Peyer's patch (tissue), 4 donors: ENCODE data around the gene PBRM1. TPM values are rescaled to one million over a fixed set of nuclear protein-coding genes. Genes with fewer than 3 reads are reported as not detected.

ENCODE experiments used
- DNase-seq, 3 donors: peaks; one replicate each; pipeline ENCODE4 v3.0.0-alpha.2; 2017 to 2019
- H3K27ac ChIP-seq, 4 donors: fragments of 200-600 bp; sonication (generic); one replicate each; pipeline ENCODE4 v1.5.1; 2016 to 2019
- H3K27me3 ChIP-seq, 2 donors: fragments of 200-600 bp; sonication (generic); one replicate each; pipeline ENCODE4 v1.5.1; 2019
- H3K36me3 ChIP-seq, 3 donors: fragments of 200-600 bp; sonication (generic); one replicate each; pipeline ENCODE4 v1.5.1; 2016 to 2019
- H3K4me1 ChIP-seq, 4 donors: fragments of 200-600 bp; sonication (generic); one replicate each; pipeline ENCODE4 v1.5.1; 2016 to 2019
- H3K4me3 ChIP-seq, 4 donors: fragments of 200-600 bp; sonication (generic); 1 replicate in 3 of 4; 2 replicates in 1 of 4; pipeline ENCODE4 v1.5.1; 2016 to 2019; ENCODE audit warnings: mild to moderate bottlenecking in 1 of 4
- H3K9me3 ChIP-seq, 4 donors: fragments of 200-600 bp; sonication (generic); one replicate each; pipeline ENCODE4 v1.5.1; 2016 to 2019; ENCODE audit warnings: mild to moderate bottlenecking in 1 of 4
- CTCF ChIP-seq, 6 experiments: fragments of 450-650 bp in 4 of 6; fragments of 200-600 bp in 2 of 6; sonication (generic) in 1 of 6; IDR thresholded peaks; one replicate each; pipeline ENCODE4 v1.5.1; 2017 to 2019; ENCODE audit warnings: antibody characterized with exemption in 6 of 6, mild to moderate bottlenecking in 3 of 6, moderate library complexity in 1 of 6
- POLR2A ChIP-seq, 2 donors: fragments of 450-650 bp; IDR thresholded peaks; one replicate each; pipeline ENCODE4 v1.5.1; 2017; ENCODE audit warnings: antibody characterized with exemption in 2 of 2, mild to moderate bottlenecking in 2 of 2, moderate library complexity in 2 of 2
- total RNA-seq, 4 donors: library from RNA; depleted of rRNA; stranded (reverse); fragments of >200 nt; gene quantifications; one replicate each; pipeline ENCODE4 v1.1.0, GENCODE V29; 2016

PBRM1 gene
- total RNA-seq, 4 donors from 2014 or later: 68.1 to 120 (median 82.1) TPM

- Histone ChIP-seq H3K27me3 (no peaks in the 10 kb centered on the region), H3K36me3 (no peaks in the 10 kb centered on the region), H3K9me3 (no peaks in the 10 kb centered on the region), H3K4me3 (peak within 1 kb of the TSS; percentile 56 to 76 (median 73)), H3K4me1 (peaks cover 4 to 37% (median 19%) of the 10 kb centered on the region in 4 donors), H3K27ac (peak within 1 kb of the TSS; percentile 60 to 71 (median 64))
- TF ChIP-seq POLR2A (IDR thresholded peaks at IDR 0.05) (no peak), CTCF (IDR thresholded peaks at IDR 0.05) (no peak)
- DNase-seq: peak; percentile 70 to 87 (median 72)
Measured at GRCh38 chr3:52533623-52534280, 152.0 kb downstream of the PBRM1 start, which contains the start of gene NT5DC2. Gene NT5DC2 (minus strand): TSS chr3:52533857. CDS start chr3:52533737, 120 bp downstream.

- peak in 2 of 3 donors; percentile 54 to 61 for DNase-seq
- peak overlapping the region; percentile 56 to 76 (median 73) for H3K4me3 ChIP-seq
- H3K36me3 ChIP-seq: peaks cover 0 to 3% (median 0%) of the 10 kb centered on the region in 3 donors
- peaks cover 4 to 30% (median 16%) of the 10 kb centered on the region in 4 donors for H3K4me1 ChIP-seq
- no peaks in the 10 kb centered on the region for H3K9me3 ChIP-seq
- H3K27ac ChIP-seq: peak overlapping the region in 3 of 4 donors; percentile 28 to 57 (median 53)
- no peaks in the 10 kb centered on the region for H3K27me3 ChIP-seq
- TF ChIP-seq CTCF (IDR thresholded peaks at IDR 0.05) (no peak), POLR2A (IDR thresholded peaks at IDR 0.05) (no peak)
Measured at GRCh38 chr3:52532838-52533622, 152.7 kb downstream of the PBRM1 start.

- Histone ChIP-seq H3K36me3 (peaks cover 0 to 7% (median 0%) of the 10 kb centered on the region in 3 donors), H3K9me3 (no peaks in the 10 kb centered on the region), H3K4me3 (peak overlapping the region; percentile 56 to 76 (median 73)), H3K4me1 (peaks cover 0 to 24% (median 14%) of the 10 kb centered on the region in 4 donors), H3K27me3 (no peaks in the 10 kb centered on the region), H3K27ac (peak overlapping the region in 2 of 4 donors; percentile 28 to 57)
- TF ChIP-seq CTCF (IDR thresholded peaks at IDR 0.05) (no peak), POLR2A (IDR thresholded peaks at IDR 0.05) (no peak)
- peak in 2 of 3 donors; percentile 42 to 59 for DNase-seq
Measured at GRCh38 chr3:52532517-52532837, 153.2 kb downstream of the PBRM1 start.

- no peak overlapping the region for H3K27ac ChIP-seq
- TF ChIP-seq CTCF (IDR thresholded peaks at IDR 0.05): no peak
- no peak for TF ChIP-seq POLR2A (IDR thresholded peaks at IDR 0.05)
- H3K4me1 ChIP-seq: peaks cover 0 to 19% (median 12%) of the 10 kb centered on the region in 4 donors
- H3K4me3 ChIP-seq: peak overlapping the region in 2 of 4 donors; percentile 72 to 74
- H3K27me3 ChIP-seq: no peaks in the 10 kb centered on the region
- H3K9me3 ChIP-seq: no peaks in the 10 kb centered on the region
- DNase-seq: peak in 2 of 3 donors; percentile 48
- peaks cover 0 to 7% (median 0%) of the 10 kb centered on the region in 3 donors for H3K36me3 ChIP-seq
Measured at GRCh38 chr3:52531860-52532516, 153.7 kb downstream of the PBRM1 start.
